Mesenchymal stem cell (in vitro differentiated cells and primary cell): ENCODE measurements around the gene MED26.

Experiments used
- DNase-seq: peaks from one replicate; pipeline ENCODE4 v3.0.0-alpha.2; 2013
- H2AFZ ChIP-seq: one replicate; pipeline ENCODE4 v1.6.1; 2013; ENCODE audit warnings: low read depth, mild to moderate bottlenecking, control low read depth, inconsistent platforms, low read length, moderate library complexity
- H2AK5ac ChIP-seq: 2 replicates; pipeline ENCODE4 v1.6.1; 2013; ENCODE audit warnings: low read length, moderate library complexity, mild to moderate bottlenecking, inconsistent platforms; ENCODE audit not compliant: severe bottlenecking
- H2BK120ac ChIP-seq: one replicate; pipeline ENCODE4 v1.6.1; 2013; ENCODE audit warnings: low read depth, mild to moderate bottlenecking, inconsistent platforms, low read length, moderate library complexity
- H2BK12ac ChIP-seq, 2 experiments: one replicate each; pipeline ENCODE4 v1.6.1; 2013; ENCODE audit warnings: inconsistent platforms in 2 of 2, low read length in 2 of 2, mild to moderate bottlenecking in 2 of 2, moderate library complexity in 2 of 2, control low read depth in 1 of 2
- H2BK15ac ChIP-seq: one replicate; pipeline ENCODE4 v1.6.1; 2013; ENCODE audit warnings: mild to moderate bottlenecking, low read depth, inconsistent platforms; ENCODE audit not compliant: poor library complexity, severe bottlenecking
- H2BK5ac ChIP-seq: 2 replicates; pipeline ENCODE4 v1.6.1; 2013; ENCODE audit warnings: low read depth, mild to moderate bottlenecking, low read length, control low read depth, inconsistent platforms; ENCODE audit not compliant: poor library complexity, severe bottlenecking
- H3K14ac ChIP-seq, 2 experiments: one replicate each; pipeline ENCODE4 v1.6.1; 2013; ENCODE audit warnings: inconsistent platforms in 2 of 2, low read length in 2 of 2, control low read depth in 1 of 2, mild to moderate bottlenecking in 1 of 2, moderate library complexity in 1 of 2
- H3K18ac ChIP-seq, 2 experiments: one replicate each; pipeline ENCODE4 v1.6.1; 2013; ENCODE audit warnings: inconsistent platforms in 2 of 2, low read length in 2 of 2, control low read depth in 1 of 2, low read depth in 1 of 2, mild to moderate bottlenecking in 1 of 2
- H3K23ac ChIP-seq, 2 experiments: one replicate each; pipeline ENCODE4 v1.6.1; 2013; ENCODE audit warnings: inconsistent platforms in 2 of 2, low read length in 2 of 2, mild to moderate bottlenecking in 2 of 2, moderate library complexity in 2 of 2, control low read depth in 1 of 2
- H3K27ac ChIP-seq: 2 replicates; pipeline ENCODE4 v1.5.1; 2013; ENCODE audit warnings: mild to moderate bottlenecking, moderate library complexity, low read length, control low read depth, inconsistent platforms; ENCODE audit not compliant: poor library complexity, severe bottlenecking
- H3K27me3 ChIP-seq, 2 experiments: 2 replicates each; pipeline versions ENCODE4 v1.6.1 to v1.7.0; 2013; ENCODE audit warnings: low read length in 2 of 2, mild to moderate bottlenecking in 2 of 2, moderate library complexity in 2 of 2, control low read depth in 1 of 2, inconsistent platforms in 1 of 2; ENCODE audit not compliant: control insufficient read depth in 1 of 2, insufficient read depth in 1 of 2
- H3K36me3 ChIP-seq, 2 experiments: 2 replicates each; pipeline versions ENCODE4 v1.6.1 to v1.7.0; 2013; ENCODE audit warnings: low read length in 2 of 2, control low read depth in 1 of 2, inconsistent platforms in 1 of 2, low read depth in 1 of 2, mild to moderate bottlenecking in 1 of 2; ENCODE audit not compliant: insufficient read depth in 2 of 2, control insufficient read depth in 1 of 2
- H3K4ac ChIP-seq, 2 experiments: one replicate each; pipeline ENCODE4 v1.6.1; 2013; ENCODE audit warnings: inconsistent platforms in 2 of 2, low read length in 2 of 2, mild to moderate bottlenecking in 2 of 2, moderate library complexity in 2 of 2, control low read depth in 1 of 2, low read depth in 1 of 2
- H3K4me1 ChIP-seq: 2 replicates; pipeline ENCODE4 v1.6.1; 2013; ENCODE audit warnings: low read depth, low read length, control low read depth; ENCODE audit not compliant: control insufficient read depth, insufficient read depth
- H3K4me2 ChIP-seq: 2 replicates; pipeline ENCODE4 v1.6.1; 2013; ENCODE audit warnings: low read length, mild to moderate bottlenecking, inconsistent platforms; ENCODE audit not compliant: poor library complexity, severe bottlenecking
- H3K4me3 ChIP-seq, 2 experiments: 2 replicates each; pipeline versions ENCODE4 v1.5.1 to v1.7.0; 2013; ENCODE audit warnings: low read length in 2 of 2, mild to moderate bottlenecking in 2 of 2, control low read depth in 1 of 2, low read depth in 1 of 2; ENCODE audit not compliant: insufficient read depth in 1 of 2
- H3K79me1 ChIP-seq: replicated peaks from 2 replicates; pipeline ENCODE4 v1.6.1; 2013; ENCODE audit warnings: mild to moderate bottlenecking, control low read depth, low read length, inconsistent platforms; ENCODE audit not compliant: poor library complexity, severe bottlenecking
- H3K9ac ChIP-seq: 2 replicates; pipeline ENCODE4 v1.7.0; 2013; ENCODE audit warnings: mild to moderate bottlenecking, low read length, moderate library complexity
- H3K9me3 ChIP-seq: 2 replicates; pipeline ENCODE4 v1.7.0; 2013; ENCODE audit warnings: mild to moderate bottlenecking, low read length; ENCODE audit not compliant: control insufficient read depth
- H4K8ac ChIP-seq: one replicate; pipeline ENCODE4 v1.6.1; 2013; ENCODE audit warnings: inconsistent platforms, mild to moderate bottlenecking, low read length, moderate library complexity
- H4K91ac ChIP-seq: one replicate; pipeline ENCODE4 v1.6.1; 2013; ENCODE audit warnings: mild to moderate bottlenecking, low read length, inconsistent platforms
- WGBS: methylation state at CpG from one replicate; pipeline ENCODE4 v1.1.7; 2013; ENCODE audit warnings: mixed read lengths; 5-methylcytosine and 5-hydroxymethylcytosine counted together

MED26 gene

DNA sequence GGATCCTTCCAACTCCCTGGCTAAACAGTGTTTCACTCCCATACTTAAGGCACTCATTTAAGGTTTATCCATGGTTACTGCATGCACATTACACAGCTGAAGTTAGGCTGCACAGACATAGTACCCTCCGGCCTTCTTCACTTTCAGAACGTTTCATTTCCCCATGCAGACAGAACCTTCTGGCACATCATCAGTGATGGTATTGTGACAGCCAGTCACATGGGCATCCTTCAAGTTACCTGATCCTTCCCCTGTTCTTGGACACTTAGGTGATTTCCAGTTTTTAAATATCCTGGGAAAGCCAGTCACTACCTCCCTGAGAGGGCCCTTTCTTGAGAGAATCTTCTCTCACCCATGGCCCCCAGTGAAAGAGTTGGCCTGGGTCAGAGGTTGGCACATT lies 22.8 kb upstream of the MED26 start:
- no peak overlapping the region for H3K9ac ChIP-seq
- no peak overlapping the region for H2AFZ ChIP-seq
- no peak overlapping the region for H3K4ac ChIP-seq
- no peak overlapping the region for H2AK5ac ChIP-seq
- no peak overlapping the region for H3K4me3 ChIP-seq
- WGBS = 98% methylated on average over 2 of the region's 2 CpGs
- no peak overlapping the region for H2BK15ac ChIP-seq
- H2BK120ac ChIP-seq = no peak overlapping the region
- no peak overlapping the region for H3K4me2 ChIP-seq
- H3K36me3 ChIP-seq = peaks cover 63 to 80% of the 10 kb centered on the region in 2 experiments
- no peaks in the 10 kb centered on the region for H3K9me3 ChIP-seq
- no peak overlapping the region for H2BK5ac ChIP-seq
- no peaks in the 10 kb centered on the region for H3K27me3 ChIP-seq
- no peak overlapping the region for H2BK12ac ChIP-seq
- no peak for DNase-seq
- no peak overlapping the region for H3K14ac ChIP-seq
- no peak overlapping the region for H4K91ac ChIP-seq
- no peak overlapping the region for H3K18ac ChIP-seq
- no peak overlapping the region for H3K23ac ChIP-seq
- no peaks in the 10 kb centered on the region for H3K4me1 ChIP-seq
- H4K8ac ChIP-seq = no peak overlapping the region
- H3K79me1 ChIP-seq = peaks cover 46% of the 10 kb centered on the region
- no peak overlapping the region for H3K27ac ChIP-seq

DNA sequence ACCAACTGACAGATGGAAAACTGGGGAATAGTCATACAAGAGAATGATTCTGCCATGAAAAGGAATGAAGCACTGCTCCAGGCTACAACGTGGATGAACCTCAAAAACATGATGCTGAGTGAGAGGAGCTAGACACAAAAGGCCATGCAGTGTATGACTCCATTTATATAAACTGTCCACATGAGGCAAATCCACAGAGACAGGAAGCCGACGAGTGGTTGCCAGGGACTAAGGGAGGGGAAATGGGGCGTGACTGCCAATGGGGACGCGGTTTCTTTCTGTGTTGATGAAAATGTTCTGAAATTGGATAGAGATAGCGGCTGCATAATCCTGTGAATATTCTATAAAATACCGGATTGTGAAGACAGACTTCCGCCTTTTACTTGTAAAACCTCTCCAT lies 21.7 kb upstream of the MED26 start:
- H2BK15ac ChIP-seq = no peak overlapping the region
- H3K79me1 ChIP-seq = peaks cover 43% of the 10 kb centered on the region
- H2BK5ac ChIP-seq = no peak overlapping the region
- no peaks in the 10 kb centered on the region for H3K4me1 ChIP-seq
- H3K27me3 ChIP-seq = no peaks in the 10 kb centered on the region
- WGBS = 94% methylated on average over 9 of the region's 9 CpGs
- no peak overlapping the region for H4K8ac ChIP-seq
- no peak overlapping the region for H3K4me2 ChIP-seq
- no peak overlapping the region for H2AFZ ChIP-seq
- peaks cover 57 to 82% of the 10 kb centered on the region in 2 experiments for H3K36me3 ChIP-seq
- peak overlapping the region in 1 of 2 experiments; percentile 3 for H3K4me3 ChIP-seq
- no peak overlapping the region for H4K91ac ChIP-seq
- H3K18ac ChIP-seq = no peak overlapping the region
- no peak overlapping the region for H3K27ac ChIP-seq
- no peak overlapping the region for H3K4ac ChIP-seq
- H3K9ac ChIP-seq = peak overlapping the region; percentile 15
- no peak overlapping the region for H2BK12ac ChIP-seq
- no peak overlapping the region for H2AK5ac ChIP-seq
- no peaks in the 10 kb centered on the region for H3K9me3 ChIP-seq
- no peak overlapping the region for H2BK120ac ChIP-seq
- no peak for DNase-seq
- no peak overlapping the region for H3K14ac ChIP-seq
- H3K23ac ChIP-seq = no peak overlapping the region

DNA sequence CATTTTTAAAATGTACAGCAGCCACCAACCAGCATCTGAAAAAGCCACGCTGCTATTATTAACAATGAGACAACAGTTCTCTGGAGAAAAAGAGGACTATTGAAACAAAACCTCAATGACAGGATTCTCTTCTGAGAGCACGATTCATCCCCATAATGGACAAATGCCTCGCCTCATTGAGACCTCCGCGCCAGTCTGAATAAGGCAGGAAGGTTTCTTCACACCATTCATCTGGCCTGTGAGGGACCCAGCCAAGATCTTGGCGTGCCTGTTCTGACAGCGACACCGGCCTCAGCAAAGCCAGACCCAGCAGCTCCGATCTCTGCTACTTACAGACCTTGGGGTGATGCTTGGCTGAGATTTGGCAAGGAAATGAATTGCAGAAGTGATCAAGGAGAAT lies 17.1 kb upstream of the MED26 start:
- Histone ChIP-seq H3K79me1 (peaks cover 38% of the 10 kb centered on the region), H3K18ac (no peak overlapping the region), H3K4me1 (no peaks in the 10 kb centered on the region), H3K27me3 (no peaks in the 10 kb centered on the region), H3K4me3 (no peak overlapping the region), H4K8ac (no peak overlapping the region), H2AFZ (no peak overlapping the region), H2BK5ac (no peak overlapping the region), H3K9ac (no peak overlapping the region), H3K27ac (no peak overlapping the region), H3K4ac (no peak overlapping the region), H4K91ac (no peak overlapping the region), H3K14ac (no peak overlapping the region), H3K36me3 (peaks cover 50 to 81% of the 10 kb centered on the region in 2 experiments), H3K4me2 (no peak overlapping the region), H2BK12ac (no peak overlapping the region), H3K9me3 (no peaks in the 10 kb centered on the region), H3K23ac (no peak overlapping the region), H2BK15ac (no peak overlapping the region), H2AK5ac (no peak overlapping the region), H2BK120ac (no peak overlapping the region)
- WGBS = over 99% methylated on average over 9 of the region's 9 CpGs
- no peak for DNase-seq

DNA sequence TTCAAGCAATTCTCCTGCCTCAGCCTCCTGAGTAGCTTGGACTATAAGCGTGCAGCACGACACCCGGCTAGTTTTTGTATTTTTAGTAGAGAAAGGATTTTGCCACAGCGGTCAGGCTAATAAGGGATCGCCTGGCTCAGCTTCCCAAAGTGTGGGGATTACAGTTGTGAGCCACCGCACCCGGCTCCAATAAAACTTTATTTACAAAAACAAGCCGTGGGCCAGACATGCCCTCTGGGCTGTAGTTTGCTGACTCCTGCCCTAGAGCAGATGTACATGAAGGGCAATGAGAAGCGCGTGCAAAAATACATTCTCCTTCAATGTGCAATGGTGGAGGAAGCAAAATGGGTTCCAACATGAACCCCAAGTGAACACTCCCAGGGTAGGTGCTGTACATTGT lies 13.7 kb upstream of the MED26 start:
- no peaks in the 10 kb centered on the region for H3K27me3 ChIP-seq
- no peak overlapping the region for H3K9ac ChIP-seq
- H3K4me2 ChIP-seq = no peak overlapping the region
- H3K14ac ChIP-seq = no peak overlapping the region
- H2BK5ac ChIP-seq = no peak overlapping the region
- no peak overlapping the region for H3K4ac ChIP-seq
- no peak overlapping the region for H2BK15ac ChIP-seq
- no peak overlapping the region for H4K91ac ChIP-seq
- no peak overlapping the region for H2AK5ac ChIP-seq
- no peak overlapping the region for H2AFZ ChIP-seq
- H2BK120ac ChIP-seq = no peak overlapping the region
- no peak overlapping the region for H3K4me3 ChIP-seq
- H3K27ac ChIP-seq = no peak overlapping the region
- no peaks in the 10 kb centered on the region for H3K4me1 ChIP-seq
- no peaks in the 10 kb centered on the region for H3K9me3 ChIP-seq
- peaks cover 41% of the 10 kb centered on the region for H3K79me1 ChIP-seq
- 98% methylated on average over 10 of the region's 10 CpGs for WGBS
- no peak for DNase-seq
- no peak overlapping the region for H3K23ac ChIP-seq
- no peak overlapping the region for H2BK12ac ChIP-seq
- no peak overlapping the region for H4K8ac ChIP-seq
- H3K36me3 ChIP-seq = peaks cover 54 to 87% of the 10 kb centered on the region in 2 experiments
- H3K18ac ChIP-seq = no peak overlapping the region
